ENCODE data around the gene GNAZ.

DNA sequence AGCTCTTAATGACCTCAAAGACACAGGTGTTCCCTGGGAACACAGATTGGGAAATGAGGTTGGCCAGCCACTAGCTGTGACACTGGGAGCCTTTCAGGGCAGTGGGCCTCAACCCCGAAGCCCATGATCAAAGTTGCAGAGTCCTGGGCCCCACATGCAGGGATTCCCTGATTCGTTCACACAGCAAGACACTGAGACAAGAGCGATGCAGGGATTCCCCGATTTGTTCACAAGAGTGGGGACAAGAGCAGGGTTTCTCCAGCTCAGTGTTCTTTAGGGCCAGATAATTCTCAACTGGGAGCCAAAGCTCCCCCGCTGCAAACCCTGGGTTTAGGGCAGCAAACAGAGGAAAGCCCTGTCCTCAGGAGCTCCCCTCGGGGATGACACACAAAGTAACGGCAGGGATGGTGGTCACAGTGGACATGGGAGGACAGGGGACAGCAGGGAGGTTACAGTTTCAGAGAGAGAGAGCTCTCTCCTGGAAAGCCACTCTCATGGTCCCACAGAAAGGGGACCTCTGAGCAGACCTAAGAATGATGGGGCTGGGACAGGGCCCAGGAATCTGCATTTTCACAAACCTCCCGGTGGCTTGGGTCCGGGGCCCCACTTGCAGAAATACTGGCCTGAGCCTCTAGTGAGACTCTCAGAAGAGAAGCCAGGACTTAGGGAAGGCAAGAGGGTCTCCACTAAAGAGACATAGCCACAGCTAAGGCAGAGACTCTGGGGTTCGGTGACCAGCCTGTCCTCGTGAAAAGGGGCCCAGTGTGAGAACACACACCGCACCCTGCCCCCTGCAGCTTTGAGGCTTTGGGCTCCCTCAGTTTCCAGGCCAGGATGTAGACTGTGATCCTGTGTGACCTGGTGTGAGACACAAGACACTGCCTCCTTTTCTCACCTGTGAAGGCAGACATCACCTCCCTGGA lies 7.4 kb upstream of the GNAZ start:
- TF ChIP-seq GATA3 (IDR thresholded peaks at IDR 0.05; ENCODE audit: low read depth, low read length) (no peak), GATA2 (IDR thresholded peaks at IDR 0.05; ENCODE audit: low read depth, low read length) (no peak)
